Measurements from ENCODE around the gene FARSB. TPM values are rescaled to one million over a fixed set of nuclear protein-coding genes. Genes with fewer than 3 reads are reported as not detected.
A peak's percentile ranks its signal among the peaks of the same experiment; 100 is the strongest.
"Not testable (repeated sequence)": the region's sequence is repeated elsewhere in the genome, so short reads cannot be mapped to it uniquely, and the experiment has no call there.

FARSB gene
- 5.4 and 8.1 TPM in 2 replicates for total RNA-seq

- DNase-seq (ENCODE audit: low read depth in 2 of 2) = peak; percentile 97 to 98
Observed at GRCh38 chr2:222655787-222656525, at the start of gene FARSB. TSS of gene FARSB (minus strand) at chr2:222656092. CDS start at chr2:222656073, 19 bp downstream.

GRCh38 chr2:222703886-222704285, 48.0 kb upstream of the FARSB start:
- peak in 1 of 2 donors; percentile 28 for DNase-seq (ENCODE audit: low read depth in 2 of 2)

DNA sequence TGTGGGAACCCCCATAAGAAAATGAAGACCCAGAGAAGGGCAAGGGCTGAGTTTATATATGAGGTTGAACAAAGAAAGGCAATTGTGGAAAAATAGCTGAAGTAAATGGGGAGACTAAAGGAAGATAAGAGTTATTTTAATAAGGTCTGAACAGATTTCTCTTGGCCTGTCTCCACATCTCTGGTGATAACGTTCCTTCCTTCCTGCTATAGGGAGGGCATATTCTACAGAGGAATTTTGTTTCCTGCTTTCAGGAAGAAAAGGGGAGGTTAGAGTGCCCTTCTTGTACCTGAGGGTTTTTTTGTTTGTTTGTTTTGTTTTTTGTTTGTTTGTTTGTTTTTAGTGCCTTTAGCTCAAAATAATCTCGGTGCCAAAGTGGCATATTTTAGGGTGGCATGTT, 47.2 kb upstream of the FARSB start:
- DNase-seq (ENCODE audit: low read depth in 2 of 2) = no peak

DNA sequence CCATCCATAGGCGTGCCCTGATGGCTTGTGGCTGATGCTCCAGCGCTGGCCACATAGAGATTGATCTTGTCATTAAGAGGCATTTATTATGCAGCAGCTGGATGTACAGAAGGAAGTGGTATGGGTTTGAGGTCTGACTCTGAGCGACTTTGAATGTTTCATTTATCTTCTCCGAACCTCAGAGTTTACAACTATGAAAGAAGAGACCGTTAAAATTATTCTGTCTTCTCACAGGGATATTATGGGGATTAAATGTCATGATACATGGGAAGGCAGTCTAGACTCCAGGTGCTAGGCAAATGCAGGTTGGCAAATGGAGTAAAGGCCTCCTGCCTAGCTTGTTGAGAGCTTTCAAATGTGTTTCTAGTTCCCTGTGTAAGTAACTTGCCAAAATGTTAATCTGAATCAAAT, 45.8 kb upstream of the FARSB start:
- DNase-seq (ENCODE audit: low read depth in 2 of 2) = no peak

- no peak for DNase-seq (ENCODE audit: low read depth in 2 of 2)
Observed at GRCh38 chr2:222701233-222701632, 45.3 kb upstream of the FARSB start.

DNA sequence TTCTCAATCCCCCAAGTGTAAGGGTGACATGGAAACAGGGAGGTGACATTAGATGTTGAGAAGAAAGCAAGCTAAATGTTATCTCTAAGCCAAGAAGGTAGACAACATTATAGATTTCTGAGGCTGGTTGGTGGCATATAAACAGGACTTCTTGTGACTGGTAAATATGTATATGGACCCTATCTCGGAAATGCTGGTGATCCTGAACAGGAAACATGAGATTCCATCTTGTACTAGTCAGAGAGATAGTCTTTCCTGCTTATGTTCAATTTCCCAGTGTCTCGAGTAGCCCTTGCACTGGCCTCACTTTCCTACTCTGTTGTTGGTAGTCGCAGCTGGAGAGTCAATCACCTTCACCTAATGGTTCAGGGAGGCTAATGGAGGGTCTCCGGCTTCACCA, 42.4 kb upstream of the FARSB start:
- peak in 1 of 2 donors; percentile 75 for DNase-seq (ENCODE audit: low read depth in 2 of 2)

GRCh38 chr2:222693837-222694236, 37.9 kb upstream of the FARSB start:
- DNase-seq (ENCODE audit: low read depth in 2 of 2) = peak; percentile 20 to 51

DNA sequence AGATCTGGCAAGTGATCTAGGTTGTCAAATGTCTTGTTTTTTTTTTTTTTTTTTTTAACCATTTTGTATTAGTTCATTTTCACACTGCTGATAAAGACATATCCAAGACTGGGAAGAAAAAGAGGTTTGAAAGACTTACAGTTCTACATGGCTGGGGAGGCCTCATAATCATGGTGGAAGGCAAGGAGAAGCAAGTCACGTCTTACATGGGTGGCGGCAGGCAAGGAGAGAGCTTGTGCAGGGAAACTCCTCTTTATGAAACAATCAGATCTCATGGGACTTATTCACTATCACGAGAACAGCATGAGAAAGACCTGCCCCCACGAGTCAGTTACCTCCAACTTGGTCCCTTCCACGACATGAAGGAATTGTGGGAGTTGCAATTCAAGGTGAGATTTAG, 37.5 kb upstream of the FARSB start:
- DNase-seq (ENCODE audit: low read depth in 2 of 2) = not testable (repeated sequence)

- DNase-seq (ENCODE audit: low read depth in 2 of 2) = peak; percentile 74 to 75
Observed at GRCh38 chr2:222690564-222691200, 34.8 kb upstream of the FARSB start.

GRCh38 chr2:222689322-222689721, 33.4 kb upstream of the FARSB start:
- no peak for DNase-seq (ENCODE audit: low read depth in 2 of 2)

DNA sequence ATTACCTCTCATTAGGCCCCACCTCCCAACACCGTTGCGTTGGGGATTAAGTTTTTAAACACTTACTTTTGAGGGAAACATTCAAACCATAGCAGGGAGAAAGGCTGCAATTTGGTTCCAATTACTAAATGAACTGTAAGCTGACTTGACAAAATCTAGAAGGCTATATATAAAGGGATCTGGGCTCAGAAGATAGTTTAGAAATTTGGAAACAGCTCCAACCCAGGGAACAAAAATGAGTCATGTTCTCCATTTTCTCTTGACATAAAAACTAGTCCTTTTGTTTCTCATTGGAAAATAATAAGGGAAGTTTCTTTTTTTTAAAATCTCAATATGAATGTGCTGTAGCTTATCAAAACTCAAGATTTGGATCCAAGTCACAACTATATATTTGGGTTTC, 33.0 kb upstream of the FARSB start:
- DNase-seq (ENCODE audit: low read depth in 2 of 2) = no peak

- peak; percentile 51 to 53 for DNase-seq (ENCODE audit: low read depth in 2 of 2)
Observed at GRCh38 chr2:222686086-222686750, 30.3 kb upstream of the FARSB start.

DNA sequence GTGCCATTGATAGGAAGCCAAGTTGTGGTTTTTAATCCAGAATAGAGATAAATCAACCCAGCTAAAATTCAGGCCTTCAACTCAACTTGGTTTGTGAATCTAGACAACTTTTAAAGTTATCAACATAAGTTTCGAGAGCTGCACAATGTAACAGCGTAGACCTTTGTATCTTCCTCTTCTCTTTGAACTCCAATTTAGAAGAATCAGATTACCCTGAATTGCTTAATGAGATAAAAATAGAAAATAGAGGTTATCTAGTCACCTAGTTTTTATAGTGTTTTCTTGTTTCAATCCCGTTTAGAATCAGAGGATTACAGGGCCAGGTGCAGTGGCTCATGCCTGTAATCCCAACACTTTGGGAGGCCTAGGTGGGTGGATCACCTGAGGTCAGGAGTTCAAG, 27.9 kb upstream of the FARSB start:
- no peak for DNase-seq (ENCODE audit: low read depth in 2 of 2)

DNA sequence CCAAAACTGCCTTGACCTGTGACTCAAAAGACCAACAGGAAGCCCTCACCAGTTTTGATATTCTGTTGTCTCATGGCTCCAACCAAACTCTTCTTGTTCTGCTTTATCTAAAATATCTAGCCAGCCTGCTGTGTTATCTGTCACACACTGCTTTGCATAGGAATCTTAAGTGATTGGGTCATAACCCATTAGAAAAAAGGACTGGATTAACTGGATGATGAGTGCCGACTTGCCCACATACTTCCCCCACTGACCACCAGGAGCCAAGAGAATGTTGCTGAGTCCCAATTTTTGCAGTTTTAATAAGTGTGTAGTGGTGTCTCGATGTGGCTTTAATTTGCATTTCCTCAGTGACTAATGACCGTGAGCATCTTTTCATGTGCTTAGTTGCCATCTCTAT, 22.1 kb upstream of the FARSB start:
- DNase-seq (ENCODE audit: low read depth in 2 of 2) = no peak

- no peak for DNase-seq (ENCODE audit: low read depth in 2 of 2)
Observed at GRCh38 chr2:222673883-222674282, 18.0 kb upstream of the FARSB start.

DNA sequence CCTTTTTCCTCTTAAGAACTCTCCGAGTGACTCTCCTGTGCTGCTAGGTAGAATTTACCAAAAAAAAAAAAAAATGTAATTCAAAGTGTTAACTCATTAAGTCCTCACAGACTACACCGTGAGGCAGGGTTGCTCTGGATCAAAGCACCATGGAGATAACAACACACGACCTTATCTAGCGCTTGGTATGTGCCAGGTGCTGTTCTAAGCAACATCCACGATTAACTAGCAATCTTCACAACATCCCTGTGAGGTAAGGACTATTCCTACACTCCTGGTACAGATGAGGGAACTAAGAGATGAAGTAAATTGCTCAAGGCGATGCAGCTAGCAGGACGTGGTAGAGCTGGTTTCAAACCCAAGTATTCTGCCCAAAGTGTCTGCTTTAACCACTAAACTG, 17.4 kb upstream of the FARSB start:
- no peak for DNase-seq (ENCODE audit: low read depth in 2 of 2)

- no peak for DNase-seq (ENCODE audit: low read depth in 2 of 2)
Observed at GRCh38 chr2:222672068-222672401, 16.1 kb upstream of the FARSB start.

DNA sequence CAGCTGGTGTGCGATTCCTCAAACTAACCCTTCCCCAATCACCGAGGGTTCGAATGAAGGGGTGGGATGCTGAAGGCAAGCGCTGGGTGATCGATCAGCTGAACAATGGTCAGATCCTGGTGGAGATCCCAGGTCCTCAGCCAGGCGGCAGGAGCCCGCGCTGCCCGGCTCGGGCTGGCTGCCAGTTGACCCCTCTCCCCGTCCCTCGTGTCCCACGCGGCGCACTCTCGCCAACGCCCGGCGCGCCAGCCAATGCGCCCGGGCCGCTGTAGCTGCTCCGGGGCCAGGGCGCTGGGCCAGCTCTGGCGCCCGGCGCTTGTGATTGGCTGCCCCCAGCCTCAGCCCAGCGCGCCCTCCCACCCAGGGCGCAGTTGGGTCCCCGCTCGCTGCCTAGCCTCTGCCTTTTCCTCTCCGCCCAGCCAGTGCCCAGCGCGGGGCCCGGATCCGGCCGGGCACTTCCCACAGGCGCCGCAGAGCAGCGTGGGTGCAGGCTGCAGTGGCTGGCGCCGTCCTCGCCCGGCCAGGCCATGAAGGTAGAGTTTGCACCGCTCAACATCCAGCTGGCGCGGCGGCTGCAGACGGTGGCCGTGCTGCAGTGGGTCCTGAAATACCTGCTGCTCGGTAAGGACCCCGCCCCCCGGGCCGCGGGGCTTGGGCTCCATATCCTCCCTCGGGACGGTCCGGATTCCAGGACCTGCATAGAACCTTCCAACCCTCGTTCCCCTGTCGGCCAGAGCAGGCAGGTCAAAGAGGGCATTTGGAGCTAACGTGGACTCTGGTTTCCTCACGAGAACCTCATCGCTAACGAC, 15.6 kb upstream of the FARSB start, which contains the start of gene MOGAT1:
Gene MOGAT1 (plus strand): TSS at position 400 of the 809 bp plus-strand sequence. CDS start 128 bp downstream, at position 528.
- peak in 1 of 2 donors; percentile 26 for DNase-seq (ENCODE audit: low read depth in 2 of 2)

DNA sequence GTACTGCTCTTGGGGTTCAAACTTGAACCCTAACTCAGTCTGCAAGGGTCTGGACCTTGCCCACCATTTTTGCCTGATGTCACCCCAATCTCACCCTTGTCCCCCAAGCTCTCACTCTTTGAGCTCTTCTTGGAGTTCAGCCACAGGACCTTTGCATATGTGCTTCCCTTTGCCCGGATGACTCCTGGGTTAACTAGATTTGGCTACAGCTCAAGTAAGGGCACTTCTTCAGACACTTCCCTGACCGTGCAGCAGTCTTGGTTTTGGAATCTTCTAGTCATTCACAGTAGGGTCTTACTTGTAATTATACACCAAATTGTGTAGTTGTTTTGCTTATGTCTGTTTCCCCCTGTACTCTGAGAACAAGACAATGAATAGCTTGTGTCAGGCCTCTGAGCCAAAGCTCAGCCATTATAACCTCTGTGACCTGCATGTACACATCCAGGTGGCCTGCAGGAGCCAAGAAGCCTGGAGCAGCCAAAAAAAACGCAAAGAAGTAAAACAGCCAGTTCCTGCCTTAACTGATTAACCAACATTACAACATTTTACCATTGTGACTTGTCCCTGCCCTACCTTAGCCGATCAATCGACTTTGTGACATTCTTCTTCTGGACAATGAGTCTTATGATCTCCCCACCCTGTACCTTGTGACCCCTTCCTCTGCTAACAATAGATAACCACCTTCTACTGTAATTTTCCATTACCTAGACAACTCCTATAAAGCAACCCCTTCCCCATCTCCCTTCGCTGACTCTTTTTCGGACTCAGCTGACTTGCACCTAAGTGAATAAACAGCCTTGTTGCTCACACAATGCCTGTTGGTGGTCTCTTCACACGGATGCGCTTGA, 14.5 kb upstream of the FARSB start:
- no peak for DNase-seq (ENCODE audit: low read depth in 2 of 2)

DNA sequence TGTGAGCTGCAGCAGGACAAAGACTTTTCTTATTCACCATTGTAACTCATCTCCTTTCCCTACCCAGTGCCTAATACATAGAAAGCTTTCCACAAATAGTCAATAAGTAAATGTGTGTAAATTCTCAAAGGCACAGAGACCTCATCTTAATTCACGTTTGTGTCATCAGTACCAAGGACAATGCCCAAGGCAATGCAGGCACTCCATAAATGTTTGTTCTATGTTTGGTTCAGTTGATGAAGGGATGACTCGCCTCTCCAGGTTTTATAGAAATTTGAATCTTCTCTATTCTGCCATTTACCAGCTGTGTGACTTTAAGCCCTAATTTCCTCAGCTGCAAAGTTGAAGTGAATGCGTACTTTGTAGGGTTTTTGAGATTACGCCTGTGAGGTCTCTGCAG, 13.5 kb upstream of the FARSB start:
- no peak for DNase-seq (ENCODE audit: low read depth in 2 of 2)
